ENCODE data around the gene CLTB.

GRCh38 chr5:176406436-176407052 lies 9.8 kb downstream of the CLTB start:
- TF ChIP-seq, protein P1, sequence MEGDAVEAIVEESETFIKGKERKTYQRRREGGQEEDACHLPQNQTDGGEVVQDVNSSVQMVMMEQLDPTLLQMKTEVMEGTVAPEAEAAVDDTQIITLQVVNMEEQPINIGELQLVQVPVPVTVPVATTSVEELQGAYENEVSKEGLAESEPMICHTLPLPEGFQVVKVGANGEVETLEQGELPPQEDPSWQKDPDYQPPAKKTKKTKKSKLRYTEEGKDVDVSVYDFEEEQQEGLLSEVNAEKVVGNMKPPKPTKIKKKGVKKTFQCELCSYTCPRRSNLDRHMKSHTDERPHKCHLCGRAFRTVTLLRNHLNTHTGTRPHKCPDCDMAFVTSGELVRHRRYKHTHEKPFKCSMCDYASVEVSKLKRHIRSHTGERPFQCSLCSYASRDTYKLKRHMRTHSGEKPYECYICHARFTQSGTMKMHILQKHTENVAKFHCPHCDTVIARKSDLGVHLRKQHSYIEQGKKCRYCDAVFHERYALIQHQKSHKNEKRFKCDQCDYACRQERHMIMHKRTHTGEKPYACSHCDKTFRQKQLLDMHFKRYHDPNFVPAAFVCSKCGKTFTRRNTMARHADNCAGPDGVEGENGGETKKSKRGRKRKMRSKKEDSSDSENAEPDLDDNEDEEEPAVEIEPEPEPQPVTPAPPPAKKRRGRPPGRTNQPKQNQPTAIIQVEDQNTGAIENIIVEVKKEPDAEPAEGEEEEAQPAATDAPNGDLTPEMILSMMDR (IDR thresholded peaks at IDR 0.05), result no peak
- no peak for TF ChIP-seq POLR2A (IDR thresholded peaks at IDR 0.05)
